Tibial artery (tissue), 4 donors: Measurements from ENCODE around the gene SEC61A2.

Experiments used
- DNase-seq, 2 donors: peaks; one replicate each; pipeline ENCODE4 v3.0.0-alpha.2; 2019
- H3K27ac ChIP-seq, 2 donors: fragments of 200-600 bp; sonication (generic) in 1 of 2; 1 replicate in 1 of 2; 2 replicates in 1 of 2; pipeline ENCODE4 v1.5.1; 2018 to 2019; ENCODE audit warnings: mild to moderate bottlenecking in 1 of 2
- H3K27me3 ChIP-seq, 2 donors: fragments of 200-600 bp; sonication (generic) in 1 of 2; one replicate each; pipeline versions ENCODE4 v1.5.1 to v1.6.0; 2016 to 2019
- H3K36me3 ChIP-seq, 3 donors: fragments of 200-600 bp; sonication (generic) in 2 of 3; one replicate each; pipeline ENCODE4 v1.5.1; 2016 to 2019; ENCODE audit warnings: mild to moderate bottlenecking in 2 of 3
- H3K4me1 ChIP-seq, 4 donors: fragments of 200-600 bp; sonication (generic) in 2 of 4; 1 replicate in 3 of 4; 2 replicates in 1 of 4; pipeline ENCODE4 v1.5.1; 2016 to 2019
- H3K4me3 ChIP-seq, 2 donors: fragments of 200-600 bp; sonication (generic) in 1 of 2; 1 replicate in 1 of 2; 2 replicates in 1 of 2; pipeline ENCODE4 v1.5.1; 2018 to 2019; ENCODE audit warnings: mild to moderate bottlenecking in 2 of 2
- H3K9me3 ChIP-seq, 3 donors: fragments of 200-600 bp; sonication (generic) in 1 of 3; one replicate each; pipeline ENCODE4 v1.5.1; 2016 to 2019
- CTCF ChIP-seq, 2 experiments: fragments of 200-600 bp in 1 of 2; fragments of 450-650 bp in 1 of 2; IDR thresholded peaks; one replicate each; pipeline ENCODE4 v1.5.1; 2017 to 2019; ENCODE audit warnings: antibody characterized with exemption in 2 of 2, mild to moderate bottlenecking in 1 of 2, moderate library complexity in 1 of 2
- intact Hi-C: fragments of 100-400 bp; cut with DNase I; formaldehyde crosslinking; loops from one replicate; pipeline ENCODE4 v1.15.0; 2023; ENCODE audit warnings: low total_unique reads

Gene SEC61A2

GRCh38 chr10:12177642-12178041 lies 48.2 kb downstream of the SEC61A2 start:
- Histone ChIP-seq H3K4me3 (no peak overlapping the region), H3K36me3 (peaks cover 69 to 96% (median 95%) of the 10 kb centered on the region in 3 donors), H3K27me3 (no peaks in the 10 kb centered on the region), H3K9me3 (no peaks in the 10 kb centered on the region), H3K4me1 (no peaks in the 10 kb centered on the region), H3K27ac (no peak overlapping the region)
- no peak for TF ChIP-seq CTCF (IDR thresholded peaks at IDR 0.05)
- intact Hi-C loops = no loop called here
- DNase-seq = no peak

- H3K4me1 ChIP-seq = no peaks in the 10 kb centered on the region
- intact Hi-C loops = no loop called here
- no peaks in the 10 kb centered on the region for H3K27me3 ChIP-seq
- no peak overlapping the region for H3K4me3 ChIP-seq
- no peak for TF ChIP-seq CTCF (IDR thresholded peaks at IDR 0.05)
- H3K9me3 ChIP-seq = no peaks in the 10 kb centered on the region
- DNase-seq = no peak
- no peak overlapping the region for H3K27ac ChIP-seq
- H3K36me3 ChIP-seq = peaks cover 60 to 92% (median 87%) of the 10 kb centered on the region in 3 donors
These were observed 50.2 kb downstream of the SEC61A2 start for GRCh38 chr10:12179606-12180170.

- no peaks in the 10 kb centered on the region for H3K27me3 ChIP-seq
- H3K4me1 ChIP-seq = no peaks in the 10 kb centered on the region
- H3K9me3 ChIP-seq = no peaks in the 10 kb centered on the region
- intact Hi-C loops = no loop called here
- H3K27ac ChIP-seq = no peak overlapping the region
- no peak overlapping the region for H3K4me3 ChIP-seq
- TF ChIP-seq CTCF (IDR thresholded peaks at IDR 0.05) = no peak
- DNase-seq = no peak
- H3K36me3 ChIP-seq = peaks cover 54 to 92% (median 87%) of the 10 kb centered on the region in 3 donors
These were observed 50.9 kb downstream of the SEC61A2 start for GRCh38 chr10:12180221-12180974.

- H3K4me1 ChIP-seq = no peaks in the 10 kb centered on the region
- intact Hi-C loops = no loop called here
- peaks cover 47 to 92% (median 85%) of the 10 kb centered on the region in 3 donors for H3K36me3 ChIP-seq
- no peak for TF ChIP-seq CTCF (IDR thresholded peaks at IDR 0.05)
- DNase-seq = no peak
- no peak overlapping the region for H3K27ac ChIP-seq
- H3K4me3 ChIP-seq = no peak overlapping the region
- H3K9me3 ChIP-seq = no peaks in the 10 kb centered on the region
- H3K27me3 ChIP-seq = no peaks in the 10 kb centered on the region
These were observed 51.7 kb downstream of the SEC61A2 start for GRCh38 chr10:12181065-12181775.

GRCh38 chr10:12184165-12184564 lies 54.7 kb downstream of the SEC61A2 start:
- H3K27me3 ChIP-seq = no peaks in the 10 kb centered on the region
- H3K4me1 ChIP-seq = peaks cover 0 to 3% (median 0%) of the 10 kb centered on the region in 4 donors
- peaks cover 33 to 72% (median 63%) of the 10 kb centered on the region in 3 donors for H3K36me3 ChIP-seq
- no peak overlapping the region for H3K27ac ChIP-seq
- DNase-seq = no peak
- no peak for TF ChIP-seq CTCF (IDR thresholded peaks at IDR 0.05)
- no peak overlapping the region for H3K4me3 ChIP-seq
- intact Hi-C loops = no loop called here
- H3K9me3 ChIP-seq = no peaks in the 10 kb centered on the region
